SK-N-SH treated with all-trans-retinoic acid at 6 μM for 48 hours (cell line): ENCODE measurements around the gene KLK5.

Source experiments
- ARNTL ChIP-seq: fragments of 450-650 bp; formaldehyde crosslinking; IDR thresholded peaks from 2 replicates; pipeline ENCODE4 v1.5.0; 2020; ENCODE audit warnings: low read depth, mild to moderate bottlenecking, moderate library complexity, borderline replicate concordance
- PPARA ChIP-seq: fragments of 250-450 bp; sonication (Bioruptor Pico); IDR thresholded peaks from 2 replicates; pipeline ENCODE4 v1.5.0; 2020; ENCODE audit warnings: mild to moderate bottlenecking, borderline replicate concordance
- SNAI2 ChIP-seq: fragments of 250-450 bp; sonication (Bioruptor Pico); IDR thresholded peaks from 2 replicates; pipeline ENCODE4 v1.5.0; 2020; ENCODE audit warnings: mild to moderate bottlenecking, moderate library complexity
- ZNF565 ChIP-seq: fragments of 450-650 bp; formaldehyde crosslinking; conservative IDR thresholded peaks from 2 replicates; pipeline ENCODE4 v1.5.0; 2020; ENCODE audit warnings: low read depth, mild to moderate bottlenecking, moderate library complexity

DNA sequence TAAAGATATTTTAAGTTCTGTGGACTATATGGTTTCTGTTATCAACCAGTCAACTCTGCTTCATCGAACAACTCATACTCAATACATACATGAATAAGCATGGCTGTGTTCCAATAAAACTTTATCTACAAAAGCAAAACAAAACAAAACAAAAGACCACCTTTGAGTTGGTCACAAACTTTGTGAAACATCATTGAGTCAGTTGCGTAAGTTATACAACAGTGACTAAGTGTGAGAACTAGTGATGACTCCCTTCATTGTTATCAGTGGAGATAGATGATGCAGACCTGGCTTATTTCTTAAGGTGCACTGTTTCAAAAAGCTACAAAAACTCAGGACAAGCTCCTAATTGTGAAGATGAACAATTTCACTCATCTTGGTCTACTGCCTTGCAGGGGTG lies 27.1 kb downstream of the KLK5 start:
- no peak for TF ChIP-seq SNAI2 (CRISPR knock-in tag)
- TF ChIP-seq ZNF565: no peak
- no peak for TF ChIP-seq ARNTL (CRISPR knock-in tag)
- no peak for TF ChIP-seq PPARA (CRISPR knock-in tag)
